HG03521 (cell line): ENCODE results near the gene TSPEAR.
"Not testable (repeated sequence)": the region's sequence is repeated elsewhere in the genome, so short reads cannot be mapped to it uniquely, and the experiment has no call there.

Source experiments
- ATAC-seq: cut with Tn5 transposase; IDR thresholded peaks from one replicate; pipeline ENCODE4 v1.9.1; 2021; ENCODE audit warnings: mild to moderate bottlenecking, moderate library complexity; ENCODE audit not compliant: unreplicated experiment

TSPEAR gene

GRCh38 chr21:44656868-44657267 is 54.5 kb downstream of the TSPEAR start:
- ATAC-seq = no peak

GRCh38 chr21:44654576-44655175 is 56.7 kb downstream of the TSPEAR start, which contains the start of gene KRTAP12-4:
Gene KRTAP12-4 (minus strand): TSS chr21:44654659. CDS start chr21:44654614, 45 bp downstream.
- ATAC-seq = no peak

- ATAC-seq = no peak
Observed at GRCh38 chr21:44653656-44654575, 57.5 kb downstream of the TSPEAR start.

GRCh38 chr21:44653123-44653522 is 58.2 kb downstream of the TSPEAR start:
- no peak for ATAC-seq

GRCh38 chr21:44650973-44651675 is 60.2 kb downstream of the TSPEAR start:
- ATAC-seq = no peak

GRCh38 chr21:44650265-44650972 is 61.0 kb downstream of the TSPEAR start:
- ATAC-seq = no peak

GRCh38 chr21:44649521-44650100 is 61.8 kb downstream of the TSPEAR start:
- ATAC-seq = no peak

GRCh38 chr21:44648557-44649311 is 62.6 kb downstream of the TSPEAR start:
- ATAC-seq = no peak

- no peak for ATAC-seq
Observed at GRCh38 chr21:44647222-44647552, 64.2 kb downstream of the TSPEAR start.

GRCh38 chr21:44646366-44647221 is 64.8 kb downstream of the TSPEAR start, which contains the start of gene KRTAP10-11:
Gene KRTAP10-11 (plus strand): TSS chr21:44646414. CDS start chr21:44646459, 45 bp downstream.
- ATAC-seq = not testable (repeated sequence)

- ATAC-seq = no peak
Observed at GRCh38 chr21:44644878-44645277, 66.5 kb downstream of the TSPEAR start.

GRCh38 chr21:44643741-44644310 is 67.5 kb downstream of the TSPEAR start:
- ATAC-seq = no peak

GRCh38 chr21:44640761-44641160 is 70.6 kb downstream of the TSPEAR start:
- no peak for ATAC-seq

- ATAC-seq = no peak
Observed at GRCh38 chr21:44639331-44639655, 72.1 kb downstream of the TSPEAR start.

GRCh38 chr21:44638506-44639330 is 72.7 kb downstream of the TSPEAR start:
- not testable (repeated sequence) for ATAC-seq

GRCh38 chr21:44637851-44638348 is 73.5 kb downstream of the TSPEAR start:
- not testable (repeated sequence) for ATAC-seq

- ATAC-seq = no peak
Observed at GRCh38 chr21:44637018-44637850, 74.1 kb downstream of the TSPEAR start, which contains the start of gene KRTAP10-10. Gene KRTAP10-10 (plus strand): TSS chr21:44637356. CDS start chr21:44637418, 62 bp downstream.
